GM11168 (cell line): ENCODE results near the gene SLC28A1.

ENCODE experiments used
- in situ Hi-C: fragments of 300-500 bp; cut with MboI; formaldehyde crosslinking; loops from one replicate; pipeline ENCODE4 v1.12.0; 2022; ENCODE audit warnings: low sequenced_read_pairs; ENCODE audit not compliant: unreplicated experiment

Gene SLC28A1

DNA sequence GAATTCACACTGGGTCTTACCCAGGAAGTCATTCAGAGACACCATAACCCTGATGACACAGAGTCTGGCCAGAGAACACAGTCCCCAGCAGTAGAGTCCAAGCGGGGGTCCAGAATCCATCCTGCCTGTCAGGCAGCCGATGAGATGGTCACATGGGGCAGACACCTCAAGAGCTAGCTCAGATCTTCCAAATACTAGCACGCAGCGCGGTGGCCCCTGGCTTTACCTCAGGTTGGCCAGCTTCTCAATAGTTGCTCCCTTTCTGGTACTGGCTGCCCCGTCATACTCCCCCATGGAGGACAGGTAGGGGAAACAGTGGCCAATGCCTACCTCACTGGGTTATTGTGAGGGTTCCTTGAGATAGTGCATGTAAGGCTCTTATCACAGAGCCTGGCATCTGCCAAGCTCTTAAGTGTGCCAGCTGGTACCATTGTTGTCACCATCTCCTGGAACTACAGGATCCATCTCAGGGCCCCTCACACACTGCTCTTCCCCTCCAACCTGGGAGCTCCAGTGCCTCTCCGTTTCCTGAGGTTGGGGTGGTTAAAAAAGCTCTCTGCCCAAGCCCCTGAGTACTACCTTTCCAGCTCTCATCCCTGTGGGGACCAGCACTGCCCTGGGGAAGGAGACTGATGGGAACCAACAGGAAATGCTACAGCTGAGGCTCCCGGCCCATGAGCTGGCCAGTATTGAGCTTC is 3.5 kb upstream of the SLC28A1 start:
- in situ Hi-C loops: no loop called here

DNA sequence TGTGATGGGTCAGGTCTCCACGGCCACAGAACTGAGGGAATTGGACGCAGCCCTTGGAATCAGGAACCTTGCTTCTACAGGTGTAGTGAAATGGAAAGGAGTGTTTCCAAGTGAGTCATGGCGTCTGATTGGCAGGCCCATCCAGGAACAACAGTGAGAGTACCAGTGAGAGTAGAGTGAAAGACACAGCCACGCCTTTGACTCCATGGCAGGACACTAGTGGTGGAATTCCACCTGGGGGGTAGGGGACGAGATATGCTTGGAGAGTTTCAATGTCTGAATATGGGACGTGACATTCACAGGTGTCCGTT is 3.0 kb upstream of the SLC28A1 start:
- in situ Hi-C loops: no loop called here

- in situ Hi-C loops: no loop called here
These were observed 996 bp upstream of the SLC28A1 start for GRCh38 chr15:84883466-84883865.

DNA sequence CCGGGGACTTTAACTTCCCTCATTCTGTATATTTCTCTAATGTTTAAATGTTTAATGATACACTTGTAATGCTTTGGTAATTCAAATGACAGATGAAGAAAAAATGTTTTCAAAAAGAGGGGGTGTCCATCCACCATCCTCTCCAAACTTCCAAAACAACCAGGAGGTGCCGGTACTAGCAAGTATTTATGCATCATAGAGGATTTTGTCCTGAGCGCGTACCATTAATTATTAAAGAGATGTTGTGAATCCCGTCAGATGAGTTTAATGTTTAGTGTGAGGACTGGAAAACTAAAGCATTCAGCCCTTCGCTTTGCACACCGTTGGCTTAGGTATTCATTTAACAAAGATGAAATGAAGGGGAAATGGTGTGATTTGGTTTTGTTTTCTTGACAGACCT is 1.3 kb downstream of the SLC28A1 start:
- in situ Hi-C loops: no loop called here

DNA sequence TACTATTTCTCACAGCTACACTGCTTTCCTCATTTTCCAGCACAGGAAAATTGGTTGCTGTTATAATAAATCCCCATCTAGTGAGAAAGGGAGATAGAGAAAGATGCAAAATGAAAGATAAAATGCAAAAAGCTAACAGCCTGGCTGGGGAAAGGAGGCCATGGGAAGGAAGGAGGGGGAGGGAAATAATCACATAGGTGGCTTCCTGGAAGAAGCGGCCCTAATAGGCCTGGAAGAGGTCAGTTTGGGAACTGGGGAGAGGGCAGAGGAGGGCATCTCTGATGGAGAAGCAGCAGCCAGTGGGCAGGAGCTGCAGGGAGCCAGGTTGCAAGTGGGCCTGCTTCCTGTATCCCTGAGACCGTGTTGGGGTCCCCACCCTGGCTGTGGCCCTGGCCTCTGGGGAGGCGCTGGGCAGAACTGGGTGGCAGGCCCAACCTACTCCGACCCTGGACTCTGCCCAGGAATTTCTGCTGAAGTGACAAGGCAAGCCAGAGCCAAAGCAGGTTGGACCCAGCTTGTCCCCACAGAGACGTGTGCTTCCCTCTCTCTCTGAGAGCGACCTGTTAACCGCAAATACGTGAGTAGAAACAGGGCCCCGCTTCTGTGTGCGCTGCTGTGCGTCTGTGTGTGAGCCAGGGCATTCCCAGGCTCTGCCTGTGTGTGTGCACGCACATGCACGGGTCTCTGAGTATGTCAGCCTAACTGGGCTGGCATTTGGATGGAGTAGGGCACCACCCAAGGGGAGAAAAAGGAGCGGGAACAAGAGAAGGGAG is 1.9 kb downstream of the SLC28A1 start:
- in situ Hi-C loops: no loop called here

DNA sequence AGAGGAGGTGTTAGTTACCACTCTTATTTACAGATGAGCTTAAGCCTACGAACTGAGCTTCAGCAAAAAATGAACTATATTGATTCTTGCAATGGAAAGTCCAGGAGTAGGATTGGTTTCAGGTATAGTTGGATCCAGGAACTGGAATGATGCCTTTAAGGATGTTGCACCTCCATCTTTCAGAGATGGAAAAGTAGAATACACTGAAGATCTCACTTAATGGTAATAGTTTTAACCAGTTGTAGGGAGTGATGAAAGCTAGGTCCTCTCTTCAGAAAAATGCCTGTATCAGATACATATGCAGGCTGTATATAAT is 2.5 kb downstream of the SLC28A1 start:
- in situ Hi-C loops: no loop called here

DNA sequence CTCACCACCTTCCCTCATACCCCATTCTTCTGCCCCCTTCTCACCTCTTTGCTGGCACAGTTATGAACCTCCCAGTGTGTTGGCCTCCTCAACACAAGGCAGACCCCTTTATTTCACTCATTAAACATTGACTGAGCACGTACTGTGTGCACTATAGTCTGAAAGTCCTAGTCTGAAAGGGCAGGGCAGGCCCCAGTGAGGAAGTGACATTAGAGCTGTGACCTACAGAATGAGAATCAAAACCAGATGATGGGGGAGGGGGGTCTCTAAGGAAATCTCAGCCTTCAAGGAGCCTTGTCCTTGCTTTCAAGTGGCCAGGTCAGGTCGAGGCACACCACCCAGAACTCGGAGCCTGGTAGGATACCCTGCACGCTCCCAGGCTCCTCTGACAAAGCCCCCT is 3.5 kb downstream of the SLC28A1 start:
- in situ Hi-C loops: no loop called here

DNA sequence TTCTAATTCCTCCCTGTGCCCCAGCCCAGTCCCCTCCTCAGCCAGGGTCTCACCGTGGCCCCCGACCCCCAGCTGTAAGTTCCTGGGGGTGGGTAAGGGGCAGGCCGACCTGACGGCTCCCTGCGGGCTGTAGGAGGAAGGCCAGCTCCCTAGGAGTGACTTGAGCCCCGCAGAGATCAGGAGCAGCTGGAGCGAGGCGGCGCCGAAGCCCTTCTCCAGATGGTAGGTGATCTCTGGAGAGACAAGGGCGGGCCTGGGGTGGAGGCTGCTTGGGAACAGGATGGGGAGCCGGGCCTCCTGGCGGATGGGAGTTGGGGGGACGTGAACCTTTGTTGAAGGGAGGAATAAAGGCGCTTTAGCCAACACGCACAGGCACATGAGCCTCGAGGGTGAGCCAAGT is 4.2 kb downstream of the SLC28A1 start:
- in situ Hi-C loops: no loop called here

DNA sequence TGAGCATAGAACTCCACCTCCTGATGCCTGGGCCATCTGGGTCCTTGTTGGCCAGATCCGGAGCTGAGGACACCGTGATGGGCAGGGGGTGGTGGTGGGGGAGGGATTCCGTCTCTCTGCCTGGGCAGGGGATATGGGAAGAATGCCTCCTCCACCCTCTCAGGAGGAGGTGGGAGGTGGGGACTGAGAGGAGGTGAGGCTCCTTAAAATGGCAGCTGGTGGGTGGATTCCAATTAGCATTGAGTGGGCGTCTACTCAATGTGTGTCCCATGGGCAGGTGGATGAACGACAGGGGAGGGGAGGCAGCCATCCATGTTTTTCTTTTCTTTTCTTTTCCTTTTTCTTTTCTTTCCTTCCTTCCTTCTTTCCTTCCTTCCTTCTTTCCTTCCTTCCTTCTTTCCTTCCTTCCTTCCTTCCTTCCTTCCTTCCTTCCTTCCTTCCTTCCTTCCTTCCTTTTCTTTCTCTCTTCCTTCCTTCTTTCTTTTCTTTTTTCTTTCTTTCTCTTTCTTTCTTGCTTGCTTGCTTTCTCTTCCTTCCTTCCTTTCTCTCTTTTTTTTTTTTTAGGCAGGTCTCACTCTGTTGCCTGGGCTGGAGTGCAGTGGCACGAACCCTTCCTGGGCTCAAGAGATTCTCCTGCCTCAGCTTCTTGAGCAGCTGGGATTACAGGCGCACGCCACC is 5.0 kb downstream of the SLC28A1 start:
- in situ Hi-C loops: no loop called here

GRCh38 chr15:84889991-84890669 is 5.7 kb downstream of the SLC28A1 start:
- in situ Hi-C loops: no loop called here

DNA sequence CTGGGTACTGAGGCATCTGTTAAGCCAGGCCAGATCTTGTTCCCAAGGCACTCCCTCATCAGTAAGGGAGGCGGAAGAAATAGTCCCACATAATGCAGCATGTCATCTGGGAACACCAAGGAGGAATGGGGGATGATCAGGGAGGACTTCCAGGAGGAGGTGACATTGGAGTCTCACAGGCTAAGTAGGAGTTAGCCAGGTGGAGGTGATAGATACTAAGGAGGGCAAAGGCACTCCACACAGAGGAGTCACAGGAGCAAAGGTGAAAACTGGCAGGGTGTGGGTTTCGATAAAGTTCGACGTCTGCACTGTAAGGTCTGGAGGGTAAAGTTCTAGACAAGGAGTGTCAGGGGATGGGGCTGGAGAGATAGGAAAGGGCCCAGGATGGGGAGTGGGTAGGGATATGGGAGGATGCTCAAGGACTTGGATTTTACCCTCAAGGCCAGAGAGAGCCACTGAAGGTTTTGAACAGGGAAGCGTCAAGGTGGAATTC is 6.3 kb downstream of the SLC28A1 start:
- in situ Hi-C loops: no loop called here

- in situ Hi-C loops: no loop called here
These were observed 6.9 kb downstream of the SLC28A1 start for GRCh38 chr15:84891339-84891738.

DNA sequence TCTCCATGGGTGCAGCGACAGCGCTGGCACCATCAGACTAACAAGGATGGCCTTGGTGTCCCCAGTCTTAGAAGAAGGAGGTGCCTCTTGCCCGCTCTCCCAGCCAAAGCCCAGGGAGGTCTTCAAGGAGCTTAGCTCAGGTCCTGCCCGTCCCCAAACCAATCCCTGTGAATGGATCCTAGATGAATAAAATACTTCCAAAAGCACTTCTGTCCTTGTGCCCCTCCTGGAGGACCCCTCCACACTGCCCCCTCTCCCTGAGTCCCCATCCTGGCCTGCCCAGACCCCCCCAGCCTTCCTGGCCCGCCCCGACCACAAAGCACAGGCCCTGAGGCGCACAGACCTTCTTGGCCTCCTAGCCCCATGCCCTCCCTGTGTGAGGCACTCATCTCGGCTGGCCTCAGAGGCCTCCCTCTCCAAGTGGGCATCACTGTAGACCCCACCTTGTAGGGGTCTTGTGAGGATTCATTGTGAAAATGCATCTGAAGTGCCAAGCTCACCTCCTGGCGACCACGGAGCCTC is 8.4 kb downstream of the SLC28A1 start:
- in situ Hi-C loops: no loop called here

GRCh38 chr15:84893607-84894006 is 9.1 kb downstream of the SLC28A1 start:
- in situ Hi-C loops: no loop called here

- in situ Hi-C loops: no loop called here
These were observed 10.4 kb downstream of the SLC28A1 start for GRCh38 chr15:84894736-84895425.

- in situ Hi-C loops: no loop called here
These were observed 14.3 kb downstream of the SLC28A1 start for GRCh38 chr15:84898761-84899160.

DNA sequence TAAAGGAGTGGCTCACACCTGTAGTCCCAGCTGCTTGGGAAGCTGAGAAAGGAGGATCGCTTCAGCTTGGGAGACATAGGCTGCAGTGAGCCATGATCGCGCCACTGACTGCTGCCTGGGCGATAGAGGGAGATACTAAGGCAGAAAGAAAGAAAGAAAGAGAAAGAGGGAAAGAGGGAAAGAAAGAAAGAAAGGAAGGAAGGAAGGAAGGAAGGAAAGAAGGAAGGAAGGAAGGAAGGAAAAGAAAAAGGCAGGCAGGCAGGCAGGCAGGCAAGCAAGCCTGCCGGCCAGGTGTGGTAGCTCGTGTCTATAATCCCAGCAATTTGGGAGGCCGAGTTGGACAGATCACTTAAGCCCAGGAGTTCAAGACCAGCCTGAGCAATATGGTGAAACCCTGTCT is 15.3 kb downstream of the SLC28A1 start:
- in situ Hi-C loops: no loop called here

DNA sequence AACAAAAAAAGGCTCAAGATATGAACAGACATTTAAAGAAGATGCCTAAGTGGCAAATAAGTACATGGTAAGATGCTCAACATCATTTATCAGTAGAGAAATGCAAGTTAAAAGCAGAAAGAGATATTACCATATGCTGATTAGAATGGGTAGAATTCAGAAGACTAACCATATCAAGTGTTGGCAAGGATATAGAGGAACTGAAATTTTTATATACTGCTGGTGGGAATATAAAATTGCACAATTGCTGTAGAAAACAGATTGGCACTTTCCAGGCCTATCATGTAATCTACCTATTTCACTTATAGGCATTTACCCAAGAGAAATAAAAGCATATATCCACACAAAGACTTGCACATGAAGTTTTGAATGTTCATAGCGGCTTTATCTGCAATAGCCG is 17.1 kb downstream of the SLC28A1 start:
- in situ Hi-C loops: no loop called here

DNA sequence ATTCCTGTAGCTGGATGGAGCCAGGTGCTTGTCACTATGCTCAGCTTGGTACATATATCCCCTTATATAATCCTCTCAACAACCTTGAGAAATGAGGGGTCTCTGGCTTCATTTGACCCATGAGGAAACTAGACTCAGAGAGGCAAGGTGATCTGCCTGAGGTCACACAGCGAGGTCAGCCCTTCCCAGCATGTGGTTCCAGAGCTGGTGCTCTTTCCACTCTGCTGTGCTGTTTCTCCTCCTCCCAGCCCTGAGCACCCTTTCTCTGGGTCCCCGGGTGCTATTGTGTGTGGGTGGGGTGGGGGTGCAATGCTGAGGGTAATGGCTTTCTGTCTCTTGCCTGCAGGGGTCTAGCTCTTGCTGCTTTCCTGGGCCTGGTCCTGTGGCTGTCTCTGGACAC is 19.3 kb downstream of the SLC28A1 start:
- in situ Hi-C loops: no loop called here

DNA sequence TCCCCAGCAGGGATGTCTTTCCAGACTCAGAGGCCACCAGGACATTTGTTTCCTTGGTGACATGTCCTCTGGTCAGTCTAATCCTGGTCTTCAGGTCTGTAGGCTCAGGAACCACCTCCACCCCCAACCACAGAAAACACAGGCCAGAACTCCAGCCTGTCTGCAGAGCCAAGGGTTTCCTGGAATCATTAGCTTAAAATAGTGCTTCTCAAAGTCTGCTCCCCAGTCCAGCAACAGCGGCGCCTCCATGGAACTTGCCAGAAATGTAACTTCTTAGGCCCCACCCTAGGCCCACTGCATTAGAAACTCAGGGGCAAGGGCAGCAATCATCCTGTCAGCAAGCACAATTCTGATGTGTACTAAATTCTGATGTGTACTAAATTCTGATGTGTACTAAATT is 20.0 kb downstream of the SLC28A1 start:
- in situ Hi-C loops: no loop called here
